Heart left ventricle (tissue), 13 donors: ENCODE measurements around the gene RELCH.

Experiments used
- CTCF ChIP-seq, 12 donors: fragments of 200-600 bp; sonication (generic) in 4 of 12; IDR thresholded peaks; one replicate each; pipeline versions ENCODE4 v1.5.0 to v1.8.0; 2018 to 2022; ENCODE audit warnings: antibody characterized with exemption in 12 of 12, mild to moderate bottlenecking in 5 of 12
- POLR2A ChIP-seq, 2 donors: fragments of 450-650 bp; IDR thresholded peaks; one replicate each; pipeline ENCODE4 v1.6.1; 2017; ENCODE audit warnings: antibody characterized with exemption in 2 of 2, mild to moderate bottlenecking in 2 of 2, moderate library complexity in 2 of 2
- donor health status: ischemic (EF 13 %, LVEDD 7.1; RV severe dilation, severe dysfunction).
- donor health status: DM: no; HTN: yes; CAD: no.
- donor health status: DM: no; HTN: no; CAD: no.
- donor health status: ischemic (EF 25% LVEDD 6.9; RV normal size, moderate dysfunction).
- donor health status: ischemic (EF 25% LVEDD 5.7; RV mildly dilated, moderate dysfunction).
- donor health status: ischemic (EF 35%, LVEDD 5.7; RV mildly dilated, moderate dysfunction).
- donor health status: nonischemic (EF 11% LVEDD 7.7; RV severe dilation, severe dysfunction).
- donor health status: DM: yes; HTN: yes; CAD: no.
- donor health status: PGD.
- donor health status: ischemic (EF 29% LVEDD 5.4; RV normal size, mild dysfunction).
- donor health status: nonischemic (EF 23%, LVEDD 6.1; RV moderate dilation, normal function).

- TF ChIP-seq CTCF (IDR thresholded peaks at IDR 0.05) (no peak), POLR2A (IDR thresholded peaks at IDR 0.05) (no peak)
Measured at GRCh38 chr18:62318228-62319180, 131.4 kb downstream of the RELCH start.
